COR-L47 (cell line): ENCODE results near the gene VAX1.
A peak's percentile ranks its signal among the peaks of the same experiment; 100 is the strongest.
"Not testable (repeated sequence)": the region's sequence is repeated elsewhere in the genome, so short reads cannot be mapped to it uniquely, and the experiment has no call there.

Source experiments
- DNase-seq: peaks from one replicate; lab custom pipeline; 2025; lab: John Stamatoyannopoulos, UW

Gene VAX1

DNA sequence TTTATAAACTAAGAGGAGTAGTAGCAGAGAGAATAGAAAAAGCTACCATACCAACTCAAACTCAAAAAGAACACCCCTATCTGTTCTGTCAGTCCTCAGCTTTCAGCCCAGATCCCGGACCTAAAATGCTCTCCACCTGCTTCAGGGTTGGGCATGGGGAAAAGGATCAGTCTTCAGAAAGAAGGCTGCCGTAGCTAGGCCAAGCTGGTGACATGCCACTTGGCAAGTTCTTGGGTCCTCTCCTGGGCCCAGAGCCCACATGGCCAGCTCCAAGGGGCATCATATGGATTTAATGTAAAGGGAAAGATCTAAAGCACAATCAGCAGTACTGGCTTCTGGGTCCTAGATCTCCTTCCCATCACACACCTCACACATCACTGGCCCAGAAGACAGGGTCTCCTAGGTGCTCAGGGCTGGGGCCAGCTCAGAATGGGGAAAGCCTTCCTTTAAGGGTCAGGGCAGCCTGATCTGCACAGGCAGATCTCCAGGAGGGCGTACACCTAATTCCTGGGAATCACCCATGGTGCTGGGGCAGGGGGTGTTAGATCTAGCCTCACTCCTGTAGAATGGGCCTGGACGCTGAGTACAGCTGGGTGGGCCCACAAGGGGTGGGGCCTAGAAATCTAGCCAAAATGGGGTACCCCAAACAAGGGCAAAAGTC, 2.5 kb downstream of the VAX1 start:
- no peak for DNase-seq

DNA sequence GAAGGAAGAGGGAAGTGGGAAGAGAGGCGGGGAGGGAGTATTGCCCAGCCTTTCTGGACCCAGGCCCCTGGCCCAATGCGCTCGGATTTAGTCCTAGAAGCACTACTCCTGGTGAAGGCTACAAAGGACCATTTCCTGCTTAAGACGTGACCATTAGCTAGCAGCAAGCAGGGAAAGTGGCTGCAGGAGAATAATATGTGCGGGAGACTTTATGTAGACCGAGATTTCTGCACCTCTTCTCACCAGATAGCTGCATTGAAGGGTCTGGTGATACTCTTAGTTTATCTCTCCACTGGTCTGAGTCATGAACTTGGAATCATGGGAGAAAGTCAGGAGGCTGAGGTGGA, 3.1 kb downstream of the VAX1 start:
- no peak for DNase-seq

DNA sequence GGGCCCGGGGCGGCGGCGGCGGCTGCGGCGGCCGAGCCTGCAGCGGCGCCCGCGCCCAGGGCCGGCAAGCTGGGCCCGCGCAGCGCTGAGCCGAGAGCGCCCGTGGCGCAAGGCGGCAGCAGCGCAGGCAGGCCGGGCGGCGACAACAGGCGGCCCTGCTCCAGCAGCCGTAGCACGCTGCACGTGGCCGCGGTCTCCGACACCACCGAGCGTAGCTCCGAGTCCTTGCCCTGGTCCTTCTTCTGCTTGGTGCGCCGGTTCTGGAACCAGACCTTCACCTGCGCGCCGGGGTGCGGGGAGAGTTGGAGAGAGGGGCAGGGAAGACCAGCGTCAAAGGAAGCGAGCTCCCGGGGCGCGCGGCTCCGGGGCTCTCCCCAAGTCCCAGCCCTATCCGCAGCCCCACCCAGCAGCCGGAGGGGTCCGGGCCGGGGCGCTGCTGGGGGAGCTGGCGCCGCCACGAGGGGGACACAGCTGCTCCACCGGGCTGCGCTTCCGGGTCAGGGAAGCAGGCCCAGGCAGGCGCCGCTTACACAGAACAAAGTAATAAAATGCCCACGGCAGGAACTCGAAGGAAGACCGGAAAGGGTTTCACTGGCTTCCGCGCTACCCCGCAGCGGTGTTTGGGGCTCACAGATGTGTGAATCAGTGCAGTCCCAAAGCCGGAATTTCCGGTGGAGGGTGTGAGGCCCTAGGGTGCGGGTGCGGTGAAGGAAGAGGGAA, 3.6 kb downstream of the VAX1 start:
- no peak for DNase-seq

DNA sequence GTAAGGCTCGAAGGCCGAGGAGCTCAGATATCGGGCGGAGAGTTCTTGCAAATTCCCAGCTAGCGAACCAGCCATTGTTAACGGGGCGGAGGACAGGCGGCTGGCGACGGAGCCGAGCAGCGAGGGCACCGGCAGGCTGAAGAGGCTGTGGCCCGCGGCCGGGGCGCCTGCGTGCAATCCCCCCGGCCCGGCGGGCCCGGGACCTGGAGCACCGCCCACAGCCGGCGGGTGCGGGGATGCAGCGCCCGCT, 4.1 kb downstream of the VAX1 start:
- DNase-seq, result no peak

DNA sequence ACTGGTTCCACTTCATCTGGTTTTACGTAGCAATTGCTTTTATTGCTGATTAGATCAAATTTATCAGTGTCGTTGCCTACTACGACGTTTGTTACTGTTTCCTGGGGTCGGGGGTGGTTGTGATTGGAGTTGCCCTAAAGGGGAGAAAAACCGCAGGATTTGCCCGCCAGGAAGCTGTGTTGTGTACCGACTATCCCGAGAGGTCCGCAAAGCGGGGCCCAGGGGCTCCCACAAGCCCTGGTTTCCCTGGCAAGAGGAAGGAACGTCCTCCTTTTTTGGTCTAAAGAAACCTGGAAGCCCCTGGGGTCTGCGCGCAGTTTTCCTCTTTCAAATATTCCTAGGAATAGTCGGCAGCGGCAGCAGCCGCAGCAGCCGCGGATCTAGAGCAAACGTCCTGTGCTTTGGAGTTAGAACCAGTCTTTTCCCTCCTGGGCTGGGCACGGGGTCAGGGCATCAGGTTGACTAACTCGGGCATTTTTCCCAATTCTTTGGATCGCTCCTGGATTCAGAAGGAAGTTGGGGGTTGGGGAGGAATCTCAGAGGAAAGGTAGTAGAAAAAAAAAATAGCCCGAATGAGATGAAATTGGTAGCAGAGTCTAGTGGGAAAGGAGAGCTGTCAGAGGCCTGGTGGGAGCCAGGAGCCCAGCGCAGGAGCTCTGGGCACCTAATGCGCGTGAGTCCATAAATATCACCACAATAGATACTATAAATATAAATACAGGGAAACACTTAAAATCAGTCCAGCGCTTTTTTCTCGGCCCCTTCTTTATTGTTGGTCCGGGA, 4.6 kb downstream of the VAX1 start:
- DNase-seq, result no peak

DNA sequence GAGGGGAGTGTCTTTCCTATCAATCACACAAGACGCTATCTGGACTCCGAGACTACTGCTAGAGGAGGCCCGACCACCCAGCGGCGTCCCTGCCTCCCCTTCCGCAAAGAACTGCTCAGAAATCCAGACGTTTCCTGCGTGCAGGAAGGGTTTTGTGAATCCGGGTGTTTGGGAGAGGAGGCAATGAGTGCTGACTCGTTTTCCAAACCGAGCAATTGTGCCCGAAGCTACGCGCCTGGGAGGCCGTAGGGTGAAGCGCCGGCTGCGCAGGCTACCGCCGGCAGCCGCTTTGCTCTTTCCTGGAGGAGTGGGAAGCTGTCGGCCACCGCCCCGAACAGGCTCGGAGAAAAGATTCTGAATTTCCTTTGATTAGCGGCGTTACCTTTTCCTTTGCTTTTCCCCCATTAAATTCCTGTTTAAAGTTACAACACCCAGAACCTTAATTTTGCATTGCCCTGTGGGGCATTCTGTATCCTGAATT, 5.3 kb downstream of the VAX1 start:
- no peak for DNase-seq

DNA sequence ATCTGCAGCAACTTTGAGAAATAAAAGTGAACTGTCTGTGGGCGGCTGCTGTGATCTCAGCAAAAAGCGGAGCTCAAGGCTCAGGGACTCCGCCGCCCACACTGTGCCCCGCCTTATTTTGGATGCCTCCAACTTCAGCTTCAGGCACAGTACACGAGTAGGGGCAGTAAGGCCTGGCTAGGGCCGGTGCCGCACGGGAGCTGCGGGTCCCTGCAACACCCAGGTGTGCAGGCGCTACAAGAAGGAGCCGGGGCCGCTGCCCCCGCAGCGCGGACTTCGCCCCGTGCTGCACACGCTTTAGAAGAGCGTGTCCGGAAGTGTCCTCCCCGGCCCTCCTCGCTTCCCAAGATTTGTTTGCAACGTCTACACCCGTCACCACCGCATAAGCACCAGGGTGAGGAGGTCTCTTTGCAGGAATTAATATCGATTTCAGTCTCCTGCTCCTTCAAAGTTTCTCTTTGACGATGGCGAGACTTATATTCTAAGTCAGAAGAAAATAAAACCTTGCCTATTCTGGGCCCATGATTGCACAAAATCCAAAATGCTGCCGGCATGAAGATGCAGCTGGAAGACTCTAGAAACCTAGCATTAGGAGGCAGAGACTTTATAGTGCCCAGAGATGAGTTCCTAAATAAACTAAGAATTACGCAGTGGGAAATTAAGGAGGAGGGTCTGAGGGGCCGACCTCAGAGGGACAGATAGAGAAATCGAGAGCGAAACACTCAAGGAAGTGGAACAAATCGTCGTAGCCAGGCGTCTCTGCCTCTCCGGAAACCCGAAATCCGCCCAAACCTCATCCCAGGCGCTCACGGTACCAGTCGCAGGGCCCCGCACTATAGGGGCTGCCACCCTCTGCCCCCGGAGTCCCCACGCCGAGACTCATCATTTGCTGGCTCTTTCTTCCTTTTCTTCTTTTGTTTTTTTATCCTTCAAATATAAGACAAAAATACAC, 6.4 kb downstream of the VAX1 start:
- no peak for DNase-seq

DNA sequence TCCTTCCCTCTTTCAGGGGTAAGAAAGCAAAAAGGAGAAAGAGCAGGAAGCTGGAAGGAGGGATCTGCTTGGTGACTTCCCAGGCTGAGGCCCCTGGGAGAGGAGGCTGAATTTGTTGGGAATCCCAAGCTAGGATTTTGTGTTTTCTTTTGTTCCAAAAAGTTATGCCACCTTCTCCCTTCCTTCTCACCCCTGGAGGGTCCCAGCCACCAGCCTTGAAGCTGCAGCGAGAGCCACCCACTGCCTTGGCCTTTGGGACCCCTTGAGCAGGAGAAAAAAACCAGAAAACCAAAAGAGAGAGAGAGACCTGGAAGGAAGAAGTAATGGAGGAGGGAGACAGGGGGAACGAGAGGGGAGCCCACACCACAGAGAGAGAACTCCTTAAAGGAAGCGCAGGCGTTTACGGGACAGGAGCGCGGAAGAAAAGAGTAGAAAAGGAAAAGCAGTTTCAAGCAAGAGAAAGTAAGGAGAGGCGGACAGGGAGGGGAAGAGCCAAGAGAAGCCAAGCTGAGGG, 7.2 kb downstream of the VAX1 start:
- no peak for DNase-seq

DNA sequence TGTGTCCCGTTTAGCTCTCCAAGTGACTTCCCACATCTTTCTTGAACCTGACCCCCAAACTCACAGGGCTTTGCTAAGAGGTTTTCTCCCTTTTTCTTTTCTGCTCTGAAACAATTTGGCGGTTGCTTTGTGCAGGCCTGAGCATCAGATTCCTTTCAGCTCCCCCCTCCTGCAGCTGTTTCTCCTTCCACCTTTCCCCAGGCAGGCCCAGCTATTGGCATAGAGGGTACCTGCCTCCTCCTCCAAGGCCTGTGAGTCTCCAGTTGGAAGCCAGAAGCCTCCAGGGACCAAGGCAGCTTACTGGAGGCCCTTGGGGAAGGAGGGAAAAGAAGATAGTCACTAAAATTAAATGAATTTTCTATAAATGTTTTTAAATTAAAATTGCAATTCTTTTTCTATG, 7.7 kb downstream of the VAX1 start:
- no peak for DNase-seq

DNA sequence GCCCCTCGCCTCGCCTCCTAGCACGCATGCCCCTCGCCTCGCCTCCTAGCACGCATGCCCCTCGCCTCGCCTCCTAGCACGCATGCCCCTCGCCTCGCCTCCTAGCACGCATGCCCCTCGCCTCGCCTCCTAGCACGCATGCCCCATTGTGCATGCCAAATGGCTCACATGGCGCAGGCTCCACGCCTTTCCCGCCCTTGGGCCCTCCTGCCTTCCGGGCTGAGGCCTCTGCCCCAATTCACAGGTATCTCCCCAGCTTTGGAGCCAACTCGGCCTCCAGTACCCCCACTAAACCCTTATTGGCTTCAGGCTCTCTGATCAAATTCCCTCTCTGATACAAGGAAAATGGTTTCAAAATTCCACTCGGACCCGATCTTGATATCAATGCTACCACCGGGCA, 11.4 kb downstream of the VAX1 start:
- DNase-seq, result not testable (repeated sequence)

DNA sequence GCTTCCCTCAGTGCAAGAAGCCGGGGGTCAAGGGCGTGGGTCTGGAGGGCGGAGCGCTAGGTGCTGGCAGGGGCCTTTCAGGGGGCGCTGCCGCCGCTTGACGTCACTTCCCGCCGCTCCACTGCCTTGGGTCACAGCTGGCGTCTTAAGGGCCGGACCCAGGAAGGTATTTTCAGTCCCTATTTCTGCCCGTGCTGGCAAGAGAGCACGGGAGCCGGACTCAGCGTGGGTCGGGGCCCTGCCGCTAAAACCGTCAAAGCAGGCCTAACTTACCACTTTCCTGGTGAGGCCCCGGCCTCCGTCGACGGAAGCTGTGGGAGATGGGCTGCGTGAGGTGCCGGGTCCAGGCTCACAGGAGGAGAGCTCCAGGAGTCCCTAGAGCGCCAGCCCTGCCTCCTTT, 12.0 kb downstream of the VAX1 start:
- no peak for DNase-seq

DNA sequence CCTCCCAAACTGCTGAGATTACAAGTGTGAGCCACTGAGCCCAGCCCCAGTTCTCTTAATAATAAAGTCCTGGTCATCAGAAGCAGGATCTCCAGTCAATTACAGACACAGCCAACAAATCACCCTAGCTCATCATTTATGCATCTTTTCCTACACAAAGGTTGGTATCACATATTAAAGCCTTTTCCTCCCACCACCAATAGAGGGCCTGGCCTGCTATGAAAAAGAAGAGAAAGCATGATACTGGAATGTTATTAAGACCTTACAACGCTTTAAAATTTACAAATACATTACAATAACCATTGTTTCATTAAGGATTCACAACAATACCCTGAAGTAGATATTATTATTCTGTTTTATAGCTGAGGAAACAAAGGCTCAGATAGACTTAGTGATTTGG, 25.9 kb downstream of the VAX1 start:
- DNase-seq, result no peak

DNA sequence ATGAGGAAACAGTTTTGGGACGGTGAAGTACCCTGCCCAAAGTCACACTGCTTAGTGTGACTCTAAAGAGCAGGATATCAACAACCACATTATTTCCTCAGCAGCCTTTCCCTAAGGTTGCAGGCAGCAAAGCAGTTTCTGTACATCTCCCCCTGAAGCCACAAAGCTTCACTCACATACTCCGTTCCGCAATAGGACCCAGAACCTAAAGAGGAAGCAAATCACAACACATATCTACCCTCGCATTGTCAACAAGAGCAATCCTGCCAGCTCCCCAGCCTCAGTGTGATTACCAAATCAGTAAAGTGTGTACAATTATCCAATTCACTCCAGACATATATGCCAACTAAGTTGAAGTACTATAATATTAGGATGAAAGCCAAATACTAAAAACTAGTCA, 30.8 kb downstream of the VAX1 start:
- DNase-seq, result no peak

DNA sequence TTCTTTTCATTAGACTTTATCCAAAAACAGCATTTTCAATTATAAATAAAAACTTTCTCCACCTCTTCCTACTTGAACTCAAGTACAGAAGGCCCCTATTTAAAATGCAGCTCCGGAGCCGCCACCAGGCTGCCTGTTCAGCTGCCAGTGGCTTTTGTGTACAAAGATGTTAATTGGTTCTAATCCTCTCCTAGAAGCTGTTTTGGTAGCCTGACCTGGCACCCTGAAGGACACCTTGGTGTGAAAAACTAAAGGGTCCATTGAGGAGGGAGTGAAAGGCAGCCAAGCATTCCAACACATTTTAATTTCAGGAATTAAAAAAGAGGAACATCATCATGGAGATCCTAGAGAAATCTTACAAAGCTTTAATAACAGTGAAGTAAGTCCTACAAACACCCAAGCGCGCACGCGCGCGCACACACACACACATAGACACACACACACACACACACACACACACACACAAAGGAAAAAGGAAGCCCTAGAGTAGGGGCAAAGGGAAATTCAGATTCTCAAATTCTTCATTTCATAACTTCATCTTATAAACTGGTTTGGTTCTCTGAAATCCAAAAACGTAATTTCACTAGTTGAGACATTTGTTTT, 41.4 kb downstream of the VAX1 start:
- no peak for DNase-seq

DNA sequence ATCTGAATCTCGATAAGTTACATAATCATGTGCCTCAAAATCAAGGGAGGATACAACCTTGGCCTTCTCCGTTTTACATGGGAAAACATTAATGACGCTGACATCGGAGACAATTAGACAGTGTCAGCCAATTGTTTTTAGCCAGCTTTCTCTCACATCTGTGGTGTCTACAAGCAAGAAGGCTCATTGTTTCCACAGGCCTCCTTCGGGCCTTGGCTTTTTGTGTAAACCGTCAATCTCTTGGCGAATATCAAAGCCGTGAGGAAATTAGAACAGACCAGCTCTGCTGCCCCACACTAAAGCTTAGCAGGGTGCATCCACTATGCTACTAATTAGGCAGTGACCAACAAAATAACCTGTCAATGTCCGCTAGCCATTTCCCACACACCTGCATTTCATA, 43.2 kb downstream of the VAX1 start:
- peak; percentile 23 for DNase-seq

DNA sequence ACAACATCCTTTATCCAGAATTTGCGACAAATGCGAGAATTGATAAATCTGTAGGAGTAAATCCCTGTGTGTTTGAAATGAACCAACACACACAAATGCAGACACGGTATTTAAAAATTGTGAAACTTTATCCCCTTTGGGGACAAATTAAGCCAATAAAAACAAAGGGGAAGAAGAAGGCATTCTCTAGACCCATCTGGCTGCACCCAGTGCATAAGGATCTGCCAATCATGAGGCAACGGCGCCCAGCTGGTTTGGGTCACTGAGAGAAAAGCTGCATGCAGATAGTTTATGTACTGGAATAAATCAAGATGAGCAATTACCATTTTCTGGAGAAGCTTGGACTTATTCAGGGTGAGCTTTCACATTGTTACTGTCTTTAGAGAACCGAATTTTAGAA, 45.7 kb downstream of the VAX1 start:
- no peak for DNase-seq

DNA sequence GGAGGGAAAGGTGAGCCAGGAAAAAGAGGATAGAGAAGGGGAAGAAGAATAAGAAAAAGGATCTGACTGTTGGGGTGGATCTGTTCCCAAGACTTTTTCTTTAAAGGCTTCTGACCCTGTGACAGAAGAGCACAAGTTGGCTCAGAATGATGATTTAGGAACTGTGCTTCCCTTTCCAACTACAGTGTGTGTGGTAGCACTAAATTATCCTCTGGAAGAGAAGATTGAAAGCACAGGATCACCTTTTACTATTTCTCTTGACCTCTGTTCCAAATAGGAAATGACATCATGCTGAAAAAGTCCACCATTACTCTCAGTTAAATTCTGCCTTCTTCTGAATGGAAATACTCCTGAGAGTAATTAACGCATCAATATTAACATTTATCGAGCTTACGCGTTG, 47.2 kb downstream of the VAX1 start:
- DNase-seq, result no peak

DNA sequence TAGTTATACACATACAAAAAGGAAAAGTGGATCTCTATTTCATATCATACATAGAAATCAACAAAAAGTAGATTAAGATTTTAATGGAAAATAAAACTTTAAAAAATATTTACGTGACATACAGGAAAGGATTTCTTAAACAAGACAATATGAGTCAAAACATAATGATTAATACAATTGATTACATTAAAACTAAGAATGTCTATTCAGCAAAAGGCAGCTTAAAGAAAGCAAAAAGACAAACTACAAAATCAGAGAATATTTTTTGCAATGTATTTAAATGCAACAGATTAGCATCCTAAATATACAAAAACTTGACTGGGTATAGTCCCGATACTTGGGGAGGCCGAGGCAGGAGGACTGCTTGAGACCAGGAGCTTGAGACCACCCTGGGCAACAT, 50.5 kb downstream of the VAX1 start:
- no peak for DNase-seq

DNA sequence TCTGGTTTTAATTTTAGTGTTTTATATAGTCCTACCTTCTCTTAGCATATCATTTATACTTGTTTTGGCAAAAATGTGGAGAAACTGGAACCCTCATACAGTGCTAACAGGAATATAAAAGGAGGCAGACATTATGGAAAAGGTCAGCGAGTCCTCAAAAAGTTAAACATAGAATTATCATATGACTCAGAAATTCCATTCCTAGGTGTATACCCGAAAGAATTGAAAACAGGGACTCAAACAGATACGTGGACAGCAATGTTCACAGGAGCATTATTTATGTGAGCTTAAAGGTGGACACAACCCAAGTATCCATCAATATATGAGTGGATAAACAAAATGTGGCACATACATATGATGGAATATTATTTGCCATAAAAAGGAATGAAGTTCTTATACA, 51.5 kb downstream of the VAX1 start:
- no peak for DNase-seq

DNA sequence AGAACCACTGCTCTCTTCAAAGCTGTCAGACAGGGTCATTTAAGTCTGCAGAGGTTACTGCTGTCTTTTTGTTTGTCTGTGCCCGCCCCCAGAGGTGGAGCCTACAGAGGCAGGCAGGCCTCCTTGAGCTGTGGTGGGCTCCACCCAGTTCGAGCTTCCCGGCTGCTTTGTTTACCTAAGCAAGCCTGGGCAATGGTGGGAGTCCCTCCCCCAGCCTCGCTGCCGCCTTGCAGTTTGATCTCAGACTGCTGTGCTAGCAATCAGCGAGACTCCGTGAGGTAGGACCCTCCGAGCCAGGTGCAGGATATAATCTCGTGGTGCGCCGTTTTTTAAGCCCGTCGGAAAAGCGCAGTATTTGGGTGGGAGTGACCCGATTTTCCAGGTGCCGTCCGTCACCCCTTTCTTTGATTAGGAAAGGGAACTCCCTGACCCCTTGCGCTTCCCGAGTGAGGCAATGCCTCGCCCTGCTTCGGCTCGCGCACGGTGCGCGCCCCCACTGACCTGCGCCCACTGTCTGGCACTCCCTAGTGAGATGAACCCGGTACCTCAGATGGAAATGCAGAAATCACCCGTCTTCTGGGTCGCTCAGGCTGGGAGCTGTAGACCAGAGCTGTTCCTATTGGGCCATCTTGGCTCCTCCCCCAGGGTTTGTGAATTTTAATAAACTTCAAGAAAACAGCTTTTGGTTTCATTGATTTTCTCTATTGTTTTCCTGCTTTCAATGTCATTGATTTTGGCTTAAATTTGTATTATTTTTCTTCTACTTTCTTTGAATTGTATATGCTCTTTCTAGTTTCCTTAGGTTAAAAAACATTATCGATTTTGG, 53.4 kb downstream of the VAX1 start:
- not testable (repeated sequence) for DNase-seq
